Natural killer cell treated with Interleukin-12 subunit alpha and Interleukin-12 subunit beta and Interleukin-15 and Interleukin-18, amount 100 ng/mL, for 72 hours (primary cell): ENCODE results near the gene FIG4. TPM values are rescaled to one million over a fixed set of nuclear protein-coding genes. Genes with fewer than 3 reads are reported as not detected.
"Not testable (repeated sequence)": the region's sequence is repeated elsewhere in the genome, so short reads cannot be mapped to it uniquely, and the experiment has no call there.

Source experiments
- ATAC-seq, 2 donors: fragments of 150-1000 bp; cut with Tn5 transposase in 1 of 2; sonication (Bioruptor Pico), chemical (Tn5 transposase) in 1 of 2; 2 replicates each; pipeline ENCODE4 v1.10.0; 2021
- DNase-seq: peaks from one replicate; pipeline ENCODE4 v3.0.0; 2022; ENCODE audit warnings: low spot score
- H3K27ac Mint-ChIP-seq, 2 donors: 1 replicate in 1 of 2; 2 replicates in 1 of 2; pipeline ENCODE4 v1.8.0; 2022; ENCODE audit warnings: mixed read lengths in 2 of 2, mild to moderate bottlenecking in 1 of 2, moderate library complexity in 1 of 2
- H3K27me3 Mint-ChIP-seq, 2 donors: 1 replicate in 1 of 2; 2 replicates in 1 of 2; pipeline ENCODE4 v1.8.0; 2022; ENCODE audit warnings: mixed read lengths in 2 of 2
- H3K36me3 Mint-ChIP-seq: one replicate; pipeline ENCODE4 v1.8.0; 2022; ENCODE audit warnings: mixed read lengths
- H3K4me1 Mint-ChIP-seq, 2 donors: 1 replicate in 1 of 2; 2 replicates in 1 of 2; pipeline ENCODE4 v1.8.0; 2022; ENCODE audit warnings: low read depth in 2 of 2, mixed read lengths in 2 of 2, mild to moderate bottlenecking in 1 of 2
- H3K4me3 Mint-ChIP-seq: one replicate; pipeline ENCODE4 v1.8.0; 2022; ENCODE audit warnings: mixed read lengths
- H3K9me3 Mint-ChIP-seq: 2 replicates; pipeline ENCODE4 v1.8.0; 2022; ENCODE audit warnings: mixed read lengths
- total RNA-seq, 2 donors: library from RNA; stranded (reverse); gene quantifications; one replicate each; pipeline ENCODE4 v1.2.3, GENCODE V29; 2022

The FIG4 gene
- total RNA-seq, 2 donors from 2014 or later, result 9.4 to 19.4 TPM

- H3K4me1 Mint-ChIP-seq, result no peaks in the 10 kb centered on the region
- ATAC-seq, result no peak
- no peak overlapping the region for H3K27ac Mint-ChIP-seq
- DNase-seq, result no peak
- H3K4me3 Mint-ChIP-seq, result no peak overlapping the region
- H3K27me3 Mint-ChIP-seq, result no peaks in the 10 kb centered on the region
- peaks cover 8% of the 10 kb centered on the region for H3K36me3 Mint-ChIP-seq
- H3K9me3 Mint-ChIP-seq, result no peaks in the 10 kb centered on the region
These were observed 109.7 kb downstream of the FIG4 start for GRCh38 chr6:109800771-109801170.

DNA sequence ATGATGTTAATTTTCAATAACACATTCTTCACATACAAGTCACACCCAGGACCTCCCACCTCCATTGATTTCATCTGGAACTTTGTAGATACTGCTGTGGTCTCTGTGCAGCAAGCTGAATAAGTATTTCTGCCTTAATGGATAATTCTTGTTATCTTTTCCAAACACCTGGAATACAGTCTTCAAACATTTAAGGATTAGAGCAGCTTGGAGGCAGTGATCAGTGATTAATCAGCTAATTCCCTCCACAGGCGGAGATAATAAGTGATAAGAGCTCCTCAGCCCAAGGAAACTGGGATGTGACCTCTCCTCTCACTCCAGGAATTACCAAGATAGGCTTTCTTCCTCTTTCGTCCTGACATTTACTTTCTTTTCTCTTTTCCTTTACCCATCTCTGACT, 110.7 kb downstream of the FIG4 start:
- no peaks in the 10 kb centered on the region for H3K4me1 Mint-ChIP-seq
- peaks cover 8% of the 10 kb centered on the region for H3K36me3 Mint-ChIP-seq
- ATAC-seq (no peak), DNase-seq (no peak)
- no peak overlapping the region for H3K4me3 Mint-ChIP-seq
- no peak overlapping the region for H3K27ac Mint-ChIP-seq
- H3K27me3 Mint-ChIP-seq, result no peaks in the 10 kb centered on the region
- H3K9me3 Mint-ChIP-seq, result no peaks in the 10 kb centered on the region

- Mint-ChIP-seq H3K9me3 (no peaks in the 10 kb centered on the region), H3K4me1 (peaks cover 0 to 3% of the 10 kb centered on the region in 2 donors), H3K27me3 (no peaks in the 10 kb centered on the region), H3K27ac (no peak overlapping the region), H3K36me3 (peaks cover 8% of the 10 kb centered on the region), H3K4me3 (no peak overlapping the region)
- ATAC-seq, result no peak
- DNase-seq, result no peak
These were observed 112.9 kb downstream of the FIG4 start for GRCh38 chr6:109804020-109804419.

DNA sequence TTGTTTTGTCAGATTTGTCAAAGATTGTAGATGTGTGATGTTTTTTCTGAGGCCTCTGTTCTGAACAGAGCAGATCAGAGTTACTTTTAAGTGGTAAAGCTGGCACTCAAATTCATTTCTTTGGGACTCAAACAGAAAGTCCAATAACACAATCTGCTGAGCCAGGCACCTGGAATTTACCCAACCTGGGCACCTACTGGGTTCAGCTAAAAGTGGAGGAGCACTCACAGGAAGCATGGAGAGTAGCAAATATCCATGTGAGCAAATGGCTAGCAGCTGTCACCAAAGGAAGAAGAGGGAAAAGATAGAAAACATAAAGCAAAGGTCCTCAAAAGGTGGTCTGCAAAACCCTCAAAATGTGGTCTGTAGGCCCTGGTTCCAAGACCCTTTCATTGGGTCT, 116.8 kb downstream of the FIG4 start:
- no peaks in the 10 kb centered on the region for H3K36me3 Mint-ChIP-seq
- no peaks in the 10 kb centered on the region for H3K27me3 Mint-ChIP-seq
- H3K4me1 Mint-ChIP-seq, result peaks cover 0 to 3% of the 10 kb centered on the region in 2 donors
- no peak for DNase-seq
- no peaks in the 10 kb centered on the region for H3K9me3 Mint-ChIP-seq
- ATAC-seq, result no peak
- H3K4me3 Mint-ChIP-seq, result no peak overlapping the region
- H3K27ac Mint-ChIP-seq, result no peak overlapping the region

GRCh38 chr6:109808837-109809236, 117.7 kb downstream of the FIG4 start:
- Mint-ChIP-seq H3K9me3 (no peaks in the 10 kb centered on the region), H3K27me3 (no peaks in the 10 kb centered on the region), H3K4me3 (no peak overlapping the region), H3K36me3 (no peaks in the 10 kb centered on the region), H3K4me1 (peaks cover 0 to 6% of the 10 kb centered on the region in 2 donors), H3K27ac (no peak overlapping the region)
- DNase-seq (no peak), ATAC-seq (no peak)

DNA sequence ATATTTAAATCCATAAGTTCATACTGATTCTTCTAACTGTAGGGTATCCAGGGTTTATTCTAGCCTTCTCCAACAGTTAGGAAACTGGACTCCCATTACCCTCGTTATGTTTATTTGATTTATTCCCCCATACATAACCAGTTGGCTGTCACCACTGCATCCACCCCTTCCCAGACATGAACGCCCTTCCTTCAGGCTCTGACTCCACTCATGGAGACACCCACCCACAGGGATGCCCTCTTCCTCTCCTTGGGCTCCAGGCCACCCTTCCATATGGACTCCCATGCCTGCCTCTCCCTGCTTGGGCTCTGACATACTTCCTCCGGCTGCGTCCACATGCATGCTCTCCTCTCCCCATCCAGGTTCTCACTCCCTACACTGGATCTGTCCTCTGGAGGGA, 124.0 kb downstream of the FIG4 start:
- H3K4me3 Mint-ChIP-seq, result no peak overlapping the region
- no peaks in the 10 kb centered on the region for H3K9me3 Mint-ChIP-seq
- H3K27ac Mint-ChIP-seq, result no peak overlapping the region
- H3K36me3 Mint-ChIP-seq, result no peaks in the 10 kb centered on the region
- H3K4me1 Mint-ChIP-seq, result peaks cover 0 to 3% of the 10 kb centered on the region in 2 donors
- no peaks in the 10 kb centered on the region for H3K27me3 Mint-ChIP-seq
- ATAC-seq (no peak), DNase-seq (no peak)

DNA sequence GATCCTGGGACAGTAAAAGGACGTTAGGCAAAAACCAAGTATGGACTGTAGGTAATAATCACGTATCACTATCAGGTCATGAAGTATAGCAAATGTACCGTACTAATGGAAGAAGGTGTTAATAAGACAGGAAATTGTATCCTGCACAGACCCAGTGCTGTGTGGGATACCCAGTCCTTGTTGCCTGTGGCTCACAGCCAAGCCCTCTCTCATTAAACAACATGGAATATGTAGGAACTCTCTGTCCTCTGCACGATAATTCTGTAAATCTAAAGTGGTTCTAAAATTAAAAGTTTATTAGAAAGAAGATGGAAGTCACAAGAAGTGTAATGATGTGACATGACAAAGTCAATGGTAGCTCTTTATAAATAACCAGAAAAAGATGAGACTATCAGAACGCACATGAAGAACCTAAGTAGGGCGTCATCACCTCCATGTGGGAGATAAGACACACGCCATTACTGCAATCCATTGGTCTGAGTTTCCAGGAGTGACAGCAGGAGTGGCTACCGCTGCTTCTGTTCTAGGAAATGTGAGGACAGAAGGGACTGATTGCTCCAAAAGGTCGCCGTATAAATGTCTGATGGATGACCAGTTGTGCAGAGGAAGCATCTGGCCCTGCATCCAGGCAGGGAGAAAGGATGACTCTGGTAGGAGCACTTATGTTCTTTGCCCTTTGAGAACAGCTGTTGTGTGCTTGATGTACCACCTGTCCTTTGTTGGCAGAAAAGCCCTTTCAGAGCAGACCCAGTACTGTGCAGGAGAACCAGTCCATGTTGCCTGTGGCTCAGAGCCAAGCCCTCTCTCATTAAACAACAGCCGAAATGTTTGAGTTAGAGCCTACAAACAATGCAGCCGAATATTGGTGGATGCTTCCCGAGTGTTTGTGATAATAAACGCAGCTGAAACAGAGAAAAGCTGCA, 125.6 kb downstream of the FIG4 start:
- H3K36me3 Mint-ChIP-seq, result no peaks in the 10 kb centered on the region
- H3K4me3 Mint-ChIP-seq, result no peak overlapping the region
- ATAC-seq, result no peak
- H3K4me1 Mint-ChIP-seq, result peaks cover 0 to 10% of the 10 kb centered on the region in 2 donors
- H3K9me3 Mint-ChIP-seq, result no peaks in the 10 kb centered on the region
- no peaks in the 10 kb centered on the region for H3K27me3 Mint-ChIP-seq
- H3K27ac Mint-ChIP-seq, result no peak overlapping the region
- DNase-seq, result no peak

DNA sequence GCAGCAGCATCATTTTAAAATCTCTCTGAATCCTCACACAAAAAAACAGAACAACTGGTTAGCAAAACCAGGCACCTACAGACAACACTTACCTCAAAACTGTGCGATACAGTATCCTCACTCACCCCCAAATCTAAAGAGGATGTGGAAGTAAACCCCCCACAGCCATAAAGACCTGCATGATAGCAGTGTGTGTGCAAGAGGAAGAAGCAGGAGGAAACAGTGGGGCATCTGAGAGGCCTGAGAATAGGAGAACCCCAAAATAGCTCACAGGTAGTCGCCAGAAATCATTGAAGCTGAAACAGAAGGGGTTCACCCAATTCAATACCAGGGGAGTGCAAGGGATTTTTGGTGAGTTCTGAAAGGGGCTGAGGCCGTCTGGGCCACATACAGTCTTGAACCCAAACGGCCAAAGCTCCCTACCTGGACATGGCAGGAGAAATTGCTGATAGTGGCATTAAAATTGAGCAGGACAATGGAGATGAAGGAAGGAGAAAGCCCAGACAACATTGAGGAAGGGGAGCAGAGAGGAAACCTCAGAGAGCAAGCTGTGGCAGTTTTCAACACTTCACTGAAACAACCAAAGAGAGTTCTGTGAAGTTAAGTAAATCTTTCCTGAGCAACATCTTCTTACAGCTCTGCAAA, 129.7 kb downstream of the FIG4 start:
- Mint-ChIP-seq H3K4me3 (no peak overlapping the region), H3K36me3 (peaks cover 4% of the 10 kb centered on the region), H3K27me3 (no peaks in the 10 kb centered on the region), H3K4me1 (peaks cover 0 to 6% of the 10 kb centered on the region in 2 donors), H3K27ac (peak overlapping the region in 1 of 2 donors; percentile 12), H3K9me3 (no peaks in the 10 kb centered on the region)
- DNase-seq (no peak), ATAC-seq (no peak)

GRCh38 chr6:109821428-109821827, 130.3 kb downstream of the FIG4 start:
- Mint-ChIP-seq H3K27me3 (no peaks in the 10 kb centered on the region), H3K4me1 (peaks cover 0 to 6% of the 10 kb centered on the region in 2 donors), H3K4me3 (no peak overlapping the region), H3K36me3 (peaks cover 7% of the 10 kb centered on the region), H3K9me3 (no peaks in the 10 kb centered on the region), H3K27ac (no peak overlapping the region)
- ATAC-seq (no peak), DNase-seq (no peak)

DNA sequence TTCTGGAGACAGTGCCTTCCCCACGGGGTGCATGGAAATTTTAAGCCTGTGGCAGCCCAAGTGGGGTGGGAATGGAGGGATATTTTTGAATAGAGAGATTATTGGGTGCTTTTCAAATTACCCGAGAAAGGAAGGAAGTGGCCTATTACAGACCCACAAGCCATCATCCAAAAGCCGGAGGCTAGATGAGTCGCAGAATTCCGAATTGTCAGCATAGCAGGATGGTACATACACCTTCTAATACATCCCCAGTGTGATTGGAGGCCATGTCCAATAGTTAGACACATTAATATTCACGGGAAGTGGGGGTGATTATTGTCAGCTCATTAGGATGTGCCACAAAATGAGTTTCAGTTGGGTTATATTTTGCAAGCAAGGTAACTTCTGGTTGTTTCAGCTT, 133.0 kb downstream of the FIG4 start:
- Mint-ChIP-seq H3K9me3 (no peaks in the 10 kb centered on the region), H3K36me3 (peaks cover 18% of the 10 kb centered on the region), H3K4me3 (no peak overlapping the region), H3K27ac (no peak overlapping the region), H3K4me1 (peaks cover 0 to 6% of the 10 kb centered on the region in 2 donors), H3K27me3 (no peaks in the 10 kb centered on the region)
- ATAC-seq (no peak), DNase-seq (no peak)

- Mint-ChIP-seq H3K9me3 (no peaks in the 10 kb centered on the region), H3K4me1 (no peaks in the 10 kb centered on the region), H3K4me3 (no peak overlapping the region), H3K36me3 (peaks cover 33% of the 10 kb centered on the region), H3K27me3 (no peaks in the 10 kb centered on the region), H3K27ac (no peak overlapping the region)
- ATAC-seq (no peak), DNase-seq (no peak)
These were observed 135.5 kb downstream of the FIG4 start for GRCh38 chr6:109826551-109826950.

DNA sequence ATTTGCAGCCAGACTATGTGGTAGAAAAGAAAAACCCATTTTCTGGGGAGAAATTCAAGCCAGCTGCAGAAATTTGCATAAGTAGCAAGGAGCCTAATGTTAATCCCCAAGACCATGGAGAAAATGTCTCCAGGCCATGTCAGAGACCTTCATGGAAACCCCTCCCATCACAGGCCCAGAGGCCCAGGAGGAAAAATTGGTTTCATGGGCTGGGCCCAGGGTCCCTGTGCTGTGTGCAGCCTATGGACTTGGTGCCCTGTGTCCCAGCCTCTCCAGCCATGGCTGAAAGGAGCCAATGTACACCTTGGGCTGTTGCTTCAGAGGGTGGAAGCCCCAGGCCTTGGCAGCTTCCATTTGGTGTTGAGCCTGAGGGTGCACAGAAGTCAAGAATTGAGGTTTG, 140.3 kb downstream of the FIG4 start:
- not testable (repeated sequence) for H3K4me1 Mint-ChIP-seq, H3K9me3 Mint-ChIP-seq, ATAC-seq, H3K27ac Mint-ChIP-seq, H3K4me3 Mint-ChIP-seq, H3K27me3 Mint-ChIP-seq, DNase-seq
- peaks cover 27% of the 10 kb centered on the region for H3K36me3 Mint-ChIP-seq

- ATAC-seq, result no peak
- Mint-ChIP-seq H3K9me3 (no peaks in the 10 kb centered on the region), H3K27ac (no peak overlapping the region), H3K4me3 (no peak overlapping the region), H3K27me3 (no peaks in the 10 kb centered on the region), H3K4me1 (no peaks in the 10 kb centered on the region), H3K36me3 (peaks cover 16% of the 10 kb centered on the region)
- DNase-seq, result no peak
These were observed 143.0 kb downstream of the FIG4 start for GRCh38 chr6:109834131-109834530.

DNA sequence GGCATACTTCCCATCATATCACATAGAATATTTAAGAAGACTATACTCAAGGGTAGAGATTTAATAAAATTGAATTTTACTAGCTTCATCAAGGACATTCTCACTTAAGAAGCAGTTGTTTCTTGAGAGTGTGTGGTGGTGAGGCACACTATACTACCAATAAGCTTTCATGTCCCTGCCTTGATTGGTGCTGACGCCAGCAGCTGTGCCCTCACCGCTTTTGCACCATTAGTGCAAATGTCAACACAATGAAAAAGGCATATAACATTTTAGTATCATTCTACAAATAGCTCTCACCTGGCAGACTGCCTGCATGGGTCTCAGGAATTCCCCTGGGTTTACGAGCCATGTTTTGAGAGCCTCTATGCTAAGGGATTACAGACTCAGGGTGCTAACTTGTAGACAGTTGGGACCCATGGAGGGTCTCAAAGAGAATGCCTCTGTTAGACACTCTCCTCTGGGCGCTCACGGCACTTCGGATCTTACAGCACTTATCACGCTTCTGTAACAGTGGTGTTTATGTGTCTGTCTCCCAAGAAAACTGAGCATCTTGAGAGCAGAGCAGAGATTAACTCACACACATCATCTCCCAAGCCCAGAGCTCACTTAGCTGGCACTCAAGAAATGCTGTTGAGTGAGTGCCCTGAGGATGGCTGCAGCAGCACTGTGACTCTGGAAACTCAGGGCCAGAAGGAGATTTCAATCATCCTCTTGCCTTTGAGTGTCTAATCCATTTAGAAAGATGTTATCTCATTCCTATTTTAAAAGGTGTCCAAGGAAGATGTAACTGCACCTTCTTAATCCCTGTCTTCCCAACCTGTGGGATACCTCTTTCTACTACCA, 143.7 kb downstream of the FIG4 start:
- no peaks in the 10 kb centered on the region for H3K9me3 Mint-ChIP-seq
- H3K27ac Mint-ChIP-seq, result no peak overlapping the region
- ATAC-seq (no peak), DNase-seq (no peak)
- no peak overlapping the region for H3K4me3 Mint-ChIP-seq
- peaks cover 11% of the 10 kb centered on the region for H3K36me3 Mint-ChIP-seq
- H3K27me3 Mint-ChIP-seq, result no peaks in the 10 kb centered on the region
- H3K4me1 Mint-ChIP-seq, result no peaks in the 10 kb centered on the region
